ENCODE results near the gene ACER3. TPM values are rescaled to one million over a fixed set of nuclear protein-coding genes. Genes with fewer than 3 reads are reported as not detected.

ACER3 gene
- total RNA-seq, 4 donors from 2014 or later, result 20.5 to 30.6 (median 23.0) TPM

- Histone ChIP-seq H3K27ac (peak overlapping the region; percentile 86 to 98 (median 92)), H3K4me1 (peaks cover 3 to 68% (median 22%) of the 10 kb centered on the region in 4 donors), H3K9me3 (no peaks in the 10 kb centered on the region), H3K27me3 (no peaks in the 10 kb centered on the region), H3K36me3 (no peaks in the 10 kb centered on the region), H3K4me3 (peak overlapping the region; percentile 65 to 94 (median 82))
- 65 to 67% methylated on average over 8 of the region's 8 CpGs for WGBS, 2 donors
- TF ChIP-seq, protein P1, sequence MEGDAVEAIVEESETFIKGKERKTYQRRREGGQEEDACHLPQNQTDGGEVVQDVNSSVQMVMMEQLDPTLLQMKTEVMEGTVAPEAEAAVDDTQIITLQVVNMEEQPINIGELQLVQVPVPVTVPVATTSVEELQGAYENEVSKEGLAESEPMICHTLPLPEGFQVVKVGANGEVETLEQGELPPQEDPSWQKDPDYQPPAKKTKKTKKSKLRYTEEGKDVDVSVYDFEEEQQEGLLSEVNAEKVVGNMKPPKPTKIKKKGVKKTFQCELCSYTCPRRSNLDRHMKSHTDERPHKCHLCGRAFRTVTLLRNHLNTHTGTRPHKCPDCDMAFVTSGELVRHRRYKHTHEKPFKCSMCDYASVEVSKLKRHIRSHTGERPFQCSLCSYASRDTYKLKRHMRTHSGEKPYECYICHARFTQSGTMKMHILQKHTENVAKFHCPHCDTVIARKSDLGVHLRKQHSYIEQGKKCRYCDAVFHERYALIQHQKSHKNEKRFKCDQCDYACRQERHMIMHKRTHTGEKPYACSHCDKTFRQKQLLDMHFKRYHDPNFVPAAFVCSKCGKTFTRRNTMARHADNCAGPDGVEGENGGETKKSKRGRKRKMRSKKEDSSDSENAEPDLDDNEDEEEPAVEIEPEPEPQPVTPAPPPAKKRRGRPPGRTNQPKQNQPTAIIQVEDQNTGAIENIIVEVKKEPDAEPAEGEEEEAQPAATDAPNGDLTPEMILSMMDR (IDR thresholded peaks at IDR 0.05), result no peak
- TF ChIP-seq EP300 (IDR thresholded peaks at IDR 0.05), result no peak
- TF ChIP-seq POLR2A (IDR thresholded peaks at IDR 0.05), result no peak
- no peak for DNase-seq (ENCODE audit: low spot score in 2 of 2)
Measured at GRCh38 chr11:77067861-77068443, 207.2 kb downstream of the ACER3 start.

DNA sequence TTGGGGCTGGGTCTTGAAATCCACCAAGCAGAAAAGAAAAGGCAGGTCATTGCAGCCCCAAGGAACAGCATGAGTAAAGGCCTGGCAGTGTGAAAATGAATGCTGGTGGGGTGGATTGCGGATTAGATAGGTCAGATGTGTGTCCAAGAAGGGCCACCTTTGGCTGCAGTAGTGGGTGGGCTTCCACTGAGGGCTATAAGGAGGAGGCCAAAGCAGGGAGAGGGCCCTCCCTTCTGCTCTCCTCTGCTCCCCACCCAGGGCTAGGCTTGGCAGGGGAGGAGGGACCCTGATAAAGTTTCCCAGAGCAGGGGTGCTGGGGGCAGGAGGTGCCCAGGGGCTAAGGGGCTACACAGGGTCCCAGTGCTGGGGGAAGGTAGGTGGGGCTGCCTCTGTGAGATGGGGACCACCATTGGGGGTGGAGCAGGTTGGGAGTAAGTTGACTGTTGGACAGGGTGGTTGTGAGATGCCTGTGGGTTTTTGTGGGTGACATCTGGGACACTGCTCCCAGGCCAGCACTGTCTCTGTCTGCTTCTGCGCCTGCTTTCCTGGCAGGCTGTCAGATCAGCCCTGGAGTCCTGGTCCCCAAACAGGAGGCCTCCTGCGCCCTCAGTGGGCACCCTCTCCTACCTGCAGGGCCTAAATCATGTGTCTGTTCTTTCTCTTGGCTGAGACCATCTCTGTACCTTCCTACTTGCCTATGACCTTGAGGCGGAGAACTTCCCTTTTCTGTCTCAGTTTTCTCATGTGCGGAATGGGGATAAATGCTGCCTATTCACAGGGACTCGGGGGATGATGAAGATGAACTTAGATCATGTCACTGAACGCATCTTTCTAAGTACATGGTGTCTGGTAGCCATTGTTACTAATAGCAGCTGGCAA, 208.0 kb downstream of the ACER3 start:
- 62 to 82% methylated on average over 7 of the region's 7 CpGs for WGBS, 2 donors
- no peaks in the 10 kb centered on the region for H3K9me3 ChIP-seq
- no peaks in the 10 kb centered on the region for H3K36me3 ChIP-seq
- TF ChIP-seq, protein P1 (IDR thresholded peaks at IDR 0.05), result no peak
- TF ChIP-seq POLR2A (IDR thresholded peaks at IDR 0.05) (no peak), EP300 (IDR thresholded peaks at IDR 0.05) (no peak)
- H3K27ac ChIP-seq, result peak overlapping the region in 3 of 4 donors; percentile 86 to 98 (median 97)
- H3K4me3 ChIP-seq, result peak overlapping the region in 2 of 4 donors; percentile 73 to 94
- H3K27me3 ChIP-seq, result no peaks in the 10 kb centered on the region
- peaks cover 7 to 75% (median 29%) of the 10 kb centered on the region in 4 donors for H3K4me1 ChIP-seq
- DNase-seq (ENCODE audit: low spot score in 2 of 2), result no peak

DNA sequence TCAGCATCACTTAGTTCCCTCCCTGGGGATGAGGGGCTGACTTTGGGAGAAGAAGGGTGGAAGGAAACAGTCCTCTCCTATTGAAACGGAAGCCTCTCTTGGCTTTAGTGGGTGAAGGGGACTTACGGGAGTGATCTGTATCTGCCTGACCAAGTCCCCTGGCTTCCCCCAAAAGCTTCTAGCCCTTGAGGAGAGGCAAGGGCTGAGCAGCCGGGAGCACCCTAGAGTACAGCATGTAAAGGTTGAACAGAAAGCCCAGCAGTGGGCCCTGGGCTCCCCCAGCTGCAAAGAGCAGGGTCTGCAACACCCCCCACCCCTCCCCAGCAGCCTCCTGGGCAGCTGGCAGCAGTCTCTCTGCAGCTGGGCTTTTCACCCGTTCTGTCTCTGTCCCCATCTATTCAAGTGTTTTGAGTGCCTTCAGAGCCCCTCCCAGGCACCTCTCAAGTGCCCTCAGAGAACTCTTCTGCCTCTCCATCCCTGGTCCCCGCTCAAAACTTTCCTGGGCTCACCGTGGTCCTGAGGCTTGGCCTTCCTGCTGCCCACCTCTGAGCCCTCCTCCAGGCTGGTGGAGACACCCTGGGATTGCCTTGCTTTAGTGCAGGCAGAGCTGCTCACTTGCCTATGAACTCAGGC, 208.7 kb downstream of the ACER3 start:
- Histone ChIP-seq H3K4me1 (peaks cover 7 to 83% (median 37%) of the 10 kb centered on the region in 4 donors), H3K27me3 (no peaks in the 10 kb centered on the region), H3K4me3 (no peak overlapping the region), H3K9me3 (no peaks in the 10 kb centered on the region), H3K36me3 (no peaks in the 10 kb centered on the region), H3K27ac (peak overlapping the region in 3 of 4 donors; percentile 3 to 97 (median 86))
- no peak for DNase-seq (ENCODE audit: low spot score in 2 of 2)
- TF ChIP-seq EP300 (IDR thresholded peaks at IDR 0.05) (no peak), POLR2A (IDR thresholded peaks at IDR 0.05) (no peak)
- TF ChIP-seq, protein P1 (IDR thresholded peaks at IDR 0.05), result no peak
- WGBS, 2 donors, result 49 to 58% methylated on average over 6 of the region's 6 CpGs

DNA sequence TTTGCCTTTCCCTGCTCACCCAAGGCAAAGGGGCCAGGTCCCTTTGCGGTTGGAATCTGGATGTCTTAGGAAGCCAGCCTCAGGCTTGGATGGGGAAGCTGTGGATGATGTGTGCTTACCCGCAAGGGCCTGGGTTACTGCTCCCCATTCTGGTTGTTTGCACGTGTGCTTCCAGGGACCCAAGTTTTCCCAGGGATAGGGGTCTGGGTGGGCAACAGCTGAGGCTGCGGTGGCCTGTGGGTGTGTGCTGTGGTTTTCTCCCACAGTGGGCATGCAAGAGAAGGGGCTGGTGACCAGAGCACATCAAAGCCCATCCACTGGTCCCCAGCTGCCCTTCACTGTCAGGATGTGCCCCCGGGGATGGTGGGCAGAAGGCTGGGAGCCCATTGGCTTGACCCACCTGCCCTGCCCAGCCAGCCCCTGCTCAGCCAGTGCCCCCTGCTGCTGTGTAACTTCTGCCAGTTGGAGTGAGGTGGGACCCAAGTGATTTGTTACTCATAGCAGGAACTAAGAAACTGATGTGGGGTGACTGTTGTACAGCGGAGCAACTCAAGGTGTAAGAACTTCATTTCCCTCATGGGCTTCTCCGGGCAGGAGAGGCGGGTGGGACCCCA, 209.4 kb downstream of the ACER3 start:
- H3K27me3 ChIP-seq, result no peaks in the 10 kb centered on the region
- H3K4me1 ChIP-seq, result peaks cover 7 to 89% (median 42%) of the 10 kb centered on the region in 4 donors
- no peak for DNase-seq (ENCODE audit: low spot score in 2 of 2)
- no peak overlapping the region for H3K4me3 ChIP-seq
- H3K9me3 ChIP-seq, result no peaks in the 10 kb centered on the region
- 79 to 88% methylated on average over 4 to 7 of the region's 8 CpGs for whole genome bisulfite sequencing, 2 donors
- peak overlapping the region in 3 of 4 donors; percentile 3 to 97 (median 86) for H3K27ac ChIP-seq
- H3K36me3 ChIP-seq, result no peaks in the 10 kb centered on the region
- TF ChIP-seq POLR2A (IDR thresholded peaks at IDR 0.05), result no peak
- TF ChIP-seq, protein P1 (IDR thresholded peaks at IDR 0.05), result no peak
- no peak for TF ChIP-seq EP300 (IDR thresholded peaks at IDR 0.05)
